ENCODE measurements around the gene RNF115.
"Not testable (repeated sequence)": the region's sequence is repeated elsewhere in the genome, so short reads cannot be mapped to it uniquely, and the experiment has no call there.

RNF115 gene

GRCh38 chr1:145771056-145771455 lies 52.8 kb downstream of the RNF115 start:
- no peak for DNase-seq

DNA sequence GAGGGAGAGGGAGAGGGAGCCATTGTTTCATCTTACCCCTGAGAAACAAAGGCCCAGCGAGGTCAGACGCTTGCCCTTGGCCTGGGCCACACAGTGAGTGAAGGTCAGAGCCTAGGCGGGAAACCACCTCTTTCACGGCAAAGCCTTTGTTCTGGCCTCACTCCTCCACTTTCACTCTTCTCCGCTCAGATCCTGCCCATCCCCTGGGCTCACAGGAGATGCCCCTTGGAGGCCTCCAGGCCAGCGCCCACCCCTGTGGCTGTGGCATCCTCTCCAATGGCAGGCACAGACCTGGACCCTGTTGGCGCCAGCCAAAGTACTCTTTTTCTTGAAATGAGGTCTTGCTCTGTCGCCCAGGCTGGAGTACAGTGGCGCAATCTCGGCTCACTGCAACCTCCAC lies 55.9 kb downstream of the RNF115 start:
- DNase-seq: not testable (repeated sequence)

DNA sequence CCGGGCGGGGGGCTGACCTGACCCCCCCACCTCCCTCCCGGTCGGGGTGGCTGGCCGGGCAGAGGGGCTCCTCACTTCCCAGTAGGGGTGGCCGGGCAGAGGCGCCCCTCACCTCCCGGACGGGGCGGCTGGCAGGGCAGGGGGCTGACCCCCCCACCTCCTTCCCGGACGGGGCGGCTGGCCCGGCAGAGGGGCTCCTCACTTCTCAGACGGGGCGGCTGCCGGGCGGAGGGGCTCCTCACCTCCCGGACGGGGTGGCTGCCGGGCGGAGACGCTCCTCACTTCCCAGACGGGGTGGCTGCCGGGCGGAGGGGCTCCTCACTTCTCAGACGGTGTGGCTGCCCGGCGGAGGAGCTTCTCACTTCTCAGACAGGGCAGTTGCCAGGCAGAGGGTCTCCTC lies 57.0 kb downstream of the RNF115 start:
- not testable (repeated sequence) for DNase-seq

DNA sequence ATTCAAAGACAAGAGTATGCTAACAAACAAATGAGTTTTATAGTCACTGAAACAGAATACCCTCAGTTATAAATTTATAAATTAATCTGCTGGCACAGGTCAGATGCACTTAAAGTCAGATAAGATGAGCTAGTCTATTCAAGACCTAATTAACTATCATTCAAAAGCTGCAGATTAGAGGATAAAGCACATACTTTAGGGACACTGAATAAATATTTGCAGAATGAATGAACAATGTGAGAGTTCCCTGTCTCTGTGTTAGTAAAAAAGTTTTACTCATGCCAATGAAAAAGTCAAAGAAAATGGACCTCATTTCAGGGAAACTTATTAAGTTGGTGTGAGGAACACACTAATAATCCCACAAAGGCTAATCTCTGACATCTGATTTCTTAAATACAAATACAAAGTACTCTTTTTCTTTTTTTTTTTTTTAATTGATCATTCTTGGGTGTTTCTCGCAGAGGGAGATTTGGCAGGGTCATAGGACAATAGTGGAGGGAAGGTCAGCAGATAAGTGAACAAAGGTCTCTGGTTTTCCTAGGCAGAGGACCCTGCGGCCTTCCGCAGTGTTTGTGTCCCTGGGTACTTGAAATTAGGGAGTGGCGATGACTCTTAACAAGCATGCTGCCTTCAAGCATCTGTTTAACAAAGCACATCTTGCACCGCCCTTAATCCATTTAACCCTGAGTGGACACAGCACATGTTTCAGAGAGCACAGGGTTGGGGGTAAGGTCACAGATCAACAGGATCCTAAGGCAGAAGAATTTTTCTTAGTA lies 58.1 kb downstream of the RNF115 start:
- not testable (repeated sequence) for DNase-seq

DNA sequence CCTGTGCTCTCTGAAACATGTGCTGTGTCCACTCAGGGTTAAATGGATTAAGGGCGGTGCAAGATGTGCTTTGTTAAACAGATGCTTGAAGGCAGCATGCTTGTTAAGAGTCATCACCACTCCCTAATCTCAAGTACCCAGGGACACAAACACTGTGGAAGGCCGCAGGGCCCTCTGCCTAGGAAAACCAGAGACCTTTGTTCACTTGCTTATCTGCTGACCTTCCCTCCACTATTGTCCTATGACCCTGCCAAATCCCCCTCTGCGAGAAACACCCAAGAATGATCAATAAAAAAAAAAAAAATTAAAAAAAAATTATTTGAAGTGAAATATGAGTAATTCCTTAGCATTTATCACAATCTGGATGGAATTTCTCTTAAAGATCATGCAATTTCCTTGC lies 58.8 kb downstream of the RNF115 start:
- DNase-seq: not testable (repeated sequence)

GRCh38 chr1:145764231-145764940 lies 59.5 kb downstream of the RNF115 start:
- not testable (repeated sequence) for DNase-seq

DNA sequence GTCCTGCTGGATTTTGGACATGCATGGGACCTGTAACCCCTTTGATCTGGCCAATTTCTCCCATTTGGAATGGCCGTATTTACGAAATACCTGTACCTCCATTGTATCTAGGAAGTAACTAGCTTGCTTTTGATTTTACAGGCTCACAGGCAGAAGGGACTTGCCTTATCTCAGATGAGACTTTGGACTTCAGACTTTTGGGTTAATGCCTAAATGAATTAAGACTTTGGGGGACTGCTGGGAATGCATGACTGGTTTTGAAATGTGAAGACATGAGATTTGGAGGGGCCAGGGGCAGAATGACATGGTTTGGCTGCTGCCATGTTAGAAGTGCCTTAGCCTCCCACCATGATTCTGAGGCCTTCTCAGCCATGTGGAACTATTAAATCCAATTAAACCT lies 61.9 kb downstream of the RNF115 start:
- DNase-seq: not testable (repeated sequence)

DNA sequence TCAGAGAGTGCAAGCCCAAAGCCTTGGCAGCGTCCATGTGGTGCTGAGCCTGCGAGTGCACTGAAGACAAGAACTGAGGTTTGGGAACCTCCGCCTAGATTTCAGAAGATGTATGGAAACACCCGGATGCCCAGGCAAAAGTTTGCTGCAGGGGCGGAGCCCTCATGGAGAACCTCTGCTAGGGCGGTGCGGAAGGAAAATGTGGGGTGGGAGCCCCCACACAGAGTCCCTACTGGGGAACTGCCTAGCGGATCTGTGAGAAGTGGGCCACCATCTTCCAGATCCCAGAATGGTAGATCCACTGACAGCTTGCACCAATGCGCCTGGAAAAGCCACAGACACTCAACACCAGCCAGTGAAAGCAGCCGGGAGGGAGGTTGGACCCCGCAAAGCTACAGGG lies 62.4 kb downstream of the RNF115 start:
- DNase-seq: not testable (repeated sequence)

DNA sequence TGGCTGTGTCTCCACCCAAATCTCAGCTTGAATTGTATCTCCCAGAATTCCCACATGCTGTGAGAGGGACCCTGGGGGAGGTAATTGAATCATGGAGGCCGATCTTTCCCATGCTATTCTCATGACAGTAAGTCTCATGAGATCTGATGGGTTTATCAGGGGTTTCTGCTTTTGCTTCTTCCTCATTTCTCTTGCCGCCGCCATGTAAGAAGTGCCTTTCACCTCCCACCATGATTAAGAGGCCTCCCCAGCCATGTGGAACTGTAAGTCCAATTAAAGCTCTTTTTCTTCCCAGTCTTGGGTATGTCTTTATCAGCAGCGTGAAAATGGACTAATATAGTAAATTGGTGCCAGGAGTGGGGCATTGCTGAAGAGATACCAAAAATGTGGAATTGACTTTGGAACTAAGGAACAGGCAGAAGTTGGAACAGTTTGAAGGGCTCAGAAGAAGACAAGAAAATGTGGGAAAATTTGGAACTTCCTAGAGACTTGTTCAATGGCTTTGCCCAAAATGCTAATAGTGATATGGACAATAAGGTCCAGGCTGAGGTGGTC lies 63.4 kb downstream of the RNF115 start:
- DNase-seq: not testable (repeated sequence)

GRCh38 chr1:145759721-145760120 lies 64.2 kb downstream of the RNF115 start:
- no peak for DNase-seq

- DNase-seq: no peak
These were observed 65.3 kb downstream of the RNF115 start for GRCh38 chr1:145758575-145758974.

- DNase-seq: no peak
These were observed 65.8 kb downstream of the RNF115 start for GRCh38 chr1:145758116-145758515.

DNA sequence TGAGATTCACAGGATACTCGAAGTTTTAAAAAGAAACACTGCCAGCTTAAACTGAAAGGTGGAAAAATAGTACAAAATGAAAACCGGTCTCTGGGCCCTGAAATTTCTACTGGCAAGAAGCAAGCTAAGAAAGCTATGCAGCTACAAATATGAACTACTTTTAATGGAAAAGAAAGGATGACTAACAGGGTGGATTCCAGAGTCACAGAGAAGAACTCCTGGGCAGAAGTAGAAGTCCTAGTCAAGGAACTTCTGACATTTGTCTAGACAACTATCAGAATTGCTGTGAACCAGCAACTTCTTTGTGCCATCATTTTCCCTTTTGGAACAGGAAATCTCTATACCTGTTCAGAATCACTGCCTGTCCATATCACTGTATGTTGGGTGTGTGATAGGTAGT lies 66.5 kb downstream of the RNF115 start:
- DNase-seq: no peak

- peak; percentile 76 for DNase-seq
These were observed 72.3 kb downstream of the RNF115 start for GRCh38 chr1:145751491-145752037.

DNA sequence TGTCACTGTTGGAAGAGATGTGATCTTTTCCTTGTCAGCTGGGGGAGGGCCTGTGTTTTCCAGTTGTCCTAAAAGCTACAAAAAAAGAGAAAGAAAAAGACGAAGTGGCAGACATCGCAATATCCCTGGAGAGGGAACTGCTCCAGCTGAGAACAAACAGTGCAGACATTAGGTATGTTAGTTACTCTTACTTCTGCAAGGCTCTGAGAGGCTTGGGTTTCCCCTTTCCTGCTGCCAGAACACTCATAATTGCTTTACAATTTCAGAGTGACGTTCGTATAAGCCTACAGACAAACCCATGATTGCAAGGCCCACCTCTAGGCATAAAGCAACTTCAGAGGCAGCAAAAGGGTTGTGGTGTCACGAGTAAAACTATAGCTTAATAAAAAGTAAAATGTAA lies 73.5 kb downstream of the RNF115 start:
- DNase-seq: no peak

DNA sequence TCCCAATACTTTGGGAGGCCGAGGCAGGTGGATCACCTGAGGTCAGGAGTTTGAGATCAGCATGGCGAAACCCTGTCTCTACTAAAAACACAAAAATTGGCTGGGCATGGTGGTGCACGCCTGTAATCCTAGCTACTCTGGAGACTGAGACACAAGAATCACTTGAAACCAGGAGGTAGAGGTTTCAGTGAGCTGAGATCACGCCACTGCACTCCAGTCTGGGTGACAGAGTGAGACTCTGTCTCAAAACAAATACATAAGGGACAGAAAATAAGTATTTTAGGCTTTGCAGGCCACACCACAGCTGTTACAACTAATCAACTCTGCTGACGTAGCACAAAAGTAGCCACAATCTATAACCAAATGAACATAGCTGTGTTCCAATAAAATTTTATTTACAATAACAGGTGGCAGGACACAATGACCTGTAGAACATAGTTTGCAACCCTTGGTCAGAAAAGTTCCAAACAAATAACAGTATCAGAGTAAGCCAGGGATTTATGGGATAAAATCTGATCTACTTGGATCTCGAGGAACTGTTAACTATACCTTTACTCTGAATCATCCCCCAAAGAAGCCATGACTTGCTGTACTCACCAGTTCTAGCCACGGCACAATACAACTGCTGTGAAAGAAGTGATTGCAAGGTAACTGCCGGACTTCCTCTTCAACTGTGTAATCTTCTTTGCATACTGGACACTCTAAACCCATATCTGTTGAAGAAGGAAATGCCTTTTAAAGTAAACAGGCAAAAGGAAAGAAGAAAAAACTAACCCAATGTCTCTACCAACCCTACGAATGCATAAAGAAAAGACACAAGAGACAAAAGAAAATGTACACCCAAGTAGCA lies 76.3 kb downstream of the RNF115 start:
- DNase-seq: no peak

GRCh38 chr1:145740269-145740668 lies 83.6 kb downstream of the RNF115 start:
- peak; percentile 65 for DNase-seq

DNA sequence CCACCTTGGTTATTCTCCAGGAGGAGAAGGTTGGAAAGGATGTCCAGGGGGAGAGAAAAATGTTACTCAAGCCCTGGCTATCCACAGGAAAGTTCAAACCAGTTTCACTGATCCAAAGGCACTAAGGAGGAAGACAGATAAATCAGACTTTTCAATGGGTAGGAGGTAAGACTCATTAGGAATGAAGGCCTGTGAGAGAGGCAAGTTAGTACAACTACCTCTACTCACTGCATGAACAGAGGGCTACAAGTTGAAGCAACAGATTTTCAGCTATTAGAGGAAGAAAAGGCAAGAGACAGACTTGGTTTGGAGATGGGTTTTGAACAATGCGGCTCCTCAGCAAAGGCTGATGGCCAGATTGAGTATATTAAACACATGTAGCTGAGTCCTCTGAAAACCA lies 87.7 kb downstream of the RNF115 start:
- no peak for DNase-seq

GRCh38 chr1:145730900-145731299 lies 93.0 kb downstream of the RNF115 start:
- DNase-seq: no peak

DNA sequence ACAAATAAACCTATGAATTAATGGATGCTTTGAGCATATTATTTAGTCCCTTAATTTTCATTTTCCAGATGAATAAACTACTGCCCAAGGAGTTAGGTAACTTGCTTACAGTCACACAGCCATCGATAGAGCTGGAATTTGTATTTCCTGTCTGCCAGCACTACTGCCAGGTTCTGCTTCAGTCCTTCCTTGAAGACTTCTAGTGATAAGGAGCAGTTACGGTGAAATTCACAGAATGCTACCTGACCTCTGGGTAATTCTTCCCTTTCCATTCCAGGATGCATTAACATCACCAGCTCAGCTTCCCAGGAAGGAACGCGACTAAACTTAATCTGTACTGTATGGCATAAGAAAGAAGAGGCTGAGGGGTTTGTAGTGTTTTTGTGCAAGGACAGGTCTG lies 93.4 kb downstream of the RNF115 start:
- DNase-seq: no peak

DNA sequence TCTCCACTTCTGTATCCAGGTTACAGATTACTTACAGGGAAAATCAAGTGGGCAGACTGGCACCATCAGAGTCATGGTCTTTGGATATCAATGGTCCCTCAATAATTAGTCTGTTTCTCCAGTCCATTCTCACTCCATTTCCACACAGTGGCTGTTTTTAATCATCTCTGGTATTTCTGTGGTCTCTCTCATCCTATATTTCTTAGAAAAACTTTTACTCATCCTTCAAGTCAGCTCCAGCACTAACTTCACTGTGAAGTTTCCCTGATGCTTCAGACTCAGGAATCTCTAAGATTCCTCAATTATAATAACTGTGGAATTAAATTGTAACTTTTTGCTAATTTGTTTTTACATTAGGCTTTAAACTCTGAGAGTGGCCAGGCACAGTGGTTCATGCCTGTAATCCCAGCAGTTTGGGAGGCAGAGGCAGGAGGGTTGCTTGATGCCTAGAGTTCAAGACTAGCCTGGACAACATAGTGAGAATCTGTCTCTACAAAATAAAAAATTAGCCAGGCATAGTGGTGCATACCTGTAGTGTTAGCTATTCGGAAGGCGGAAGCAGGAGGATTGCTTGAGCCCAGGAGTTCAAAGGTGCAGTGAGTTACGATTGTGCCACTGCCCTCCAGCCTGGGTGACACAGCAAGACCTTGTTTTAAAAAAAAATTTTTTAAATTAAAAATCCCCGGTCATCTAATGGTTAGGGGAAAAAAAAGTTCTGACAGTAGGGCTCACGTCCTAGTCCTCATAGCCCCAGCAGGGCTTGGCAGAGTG lies 94.0 kb downstream of the RNF115 start:
- no peak for DNase-seq

DNA sequence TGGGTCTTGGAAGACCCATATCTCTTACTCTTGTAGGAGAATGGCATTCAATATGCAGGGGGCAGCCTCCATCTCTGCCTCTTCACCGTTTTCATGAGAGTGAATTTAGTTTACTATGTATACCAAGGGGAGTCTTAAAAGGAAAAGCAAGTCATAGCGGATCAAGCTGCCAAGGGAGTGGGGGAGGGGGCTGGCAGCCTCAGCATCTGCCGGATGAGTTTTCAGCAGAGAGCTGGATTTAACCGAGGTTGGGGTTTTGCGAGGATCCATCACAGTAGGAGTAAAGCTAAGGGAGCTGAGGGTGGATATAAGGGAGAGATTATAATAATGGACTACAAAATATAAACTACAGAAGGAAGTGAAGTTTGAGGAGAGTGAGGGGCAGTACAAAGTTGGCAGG lies 94.7 kb downstream of the RNF115 start:
- no peak for DNase-seq
